Measurements from ENCODE around the gene LONRF2. TPM values are rescaled to one million over a fixed set of nuclear protein-coding genes. Genes with fewer than 3 reads are reported as not detected.

LONRF2 gene
- total RNA-seq, 1 donor from 2014 or later, result 0.23 TPM

- Mint-ChIP-seq H3K27me3 (peaks cover 11% of the 10 kb centered on the region), H3K9me3 (no peaks in the 10 kb centered on the region), H3K4me1 (peaks cover 18% of the 10 kb centered on the region), H3K36me3 (ENCODE audit: low read depth) (no peaks in the 10 kb centered on the region), H3K27ac (no peak overlapping the region), H3K4me3 (no peak overlapping the region)
- DNase-seq, result no peak
- intact Hi-C loops (cut with micrococcal nuclease), result no loop called here
These were observed 45.6 kb downstream of the LONRF2 start for GRCh38 chr2:100276716-100277115.

GRCh38 chr2:100275200-100275589 lies 47.1 kb downstream of the LONRF2 start:
- Mint-ChIP-seq H3K36me3 (ENCODE audit: low read depth) (no peaks in the 10 kb centered on the region), H3K4me3 (no peak overlapping the region)
- intact Hi-C loops (cut with micrococcal nuclease), result no loop called here

GRCh38 chr2:100274566-100275199 lies 47.6 kb downstream of the LONRF2 start:
- peaks cover 13% of the 10 kb centered on the region for H3K4me1 Mint-ChIP-seq
- H3K27ac Mint-ChIP-seq, result no peak overlapping the region
- no peak overlapping the region for H3K4me3 Mint-ChIP-seq
- no peak for DNase-seq
- intact Hi-C loops (cut with micrococcal nuclease), result no loop called here
- peaks cover 4% of the 10 kb centered on the region for H3K27me3 Mint-ChIP-seq
- no peaks in the 10 kb centered on the region for H3K36me3 Mint-ChIP-seq (ENCODE audit: low read depth)
- no peaks in the 10 kb centered on the region for H3K9me3 Mint-ChIP-seq

More at GRCh38 chr2:100275200-100275589, 47.1 kb downstream of the LONRF2 start:
- Mint-ChIP-seq H3K9me3 (no peaks in the 10 kb centered on the region), H3K27ac (no peak overlapping the region), H3K27me3 (peaks cover 6% of the 10 kb centered on the region), H3K4me1 (peaks cover 14% of the 10 kb centered on the region)
- DNase-seq, result no peak

GRCh38 chr2:100274076-100274475 lies 48.2 kb downstream of the LONRF2 start:
- H3K27ac Mint-ChIP-seq, result no peak overlapping the region
- peaks cover 4% of the 10 kb centered on the region for H3K27me3 Mint-ChIP-seq
- intact Hi-C loops (cut with micrococcal nuclease), result no loop called here
- no peak overlapping the region for H3K4me3 Mint-ChIP-seq
- no peaks in the 10 kb centered on the region for H3K9me3 Mint-ChIP-seq
- DNase-seq, result no peak
- peaks cover 12% of the 10 kb centered on the region for H3K4me1 Mint-ChIP-seq
- no peaks in the 10 kb centered on the region for H3K36me3 Mint-ChIP-seq (ENCODE audit: low read depth)

- no peaks in the 10 kb centered on the region for H3K9me3 Mint-ChIP-seq
- no peak for DNase-seq
- peaks cover 4% of the 10 kb centered on the region for H3K27me3 Mint-ChIP-seq
- intact Hi-C loops (cut with micrococcal nuclease), result no loop called here
- no peaks in the 10 kb centered on the region for H3K36me3 Mint-ChIP-seq (ENCODE audit: low read depth)
- no peak overlapping the region for H3K4me3 Mint-ChIP-seq
- H3K27ac Mint-ChIP-seq, result no peak overlapping the region
- H3K4me1 Mint-ChIP-seq, result peaks cover 9% of the 10 kb centered on the region
These were observed 48.9 kb downstream of the LONRF2 start for GRCh38 chr2:100273387-100273786.

GRCh38 chr2:100272841-100273329 lies 49.4 kb downstream of the LONRF2 start:
- peaks cover 9% of the 10 kb centered on the region for H3K4me1 Mint-ChIP-seq
- H3K27ac Mint-ChIP-seq, result no peak overlapping the region
- H3K36me3 Mint-ChIP-seq (ENCODE audit: low read depth), result no peaks in the 10 kb centered on the region
- no peak for DNase-seq
- no peak overlapping the region for H3K4me3 Mint-ChIP-seq
- no peaks in the 10 kb centered on the region for H3K9me3 Mint-ChIP-seq
- H3K27me3 Mint-ChIP-seq, result peaks cover 2% of the 10 kb centered on the region
- intact Hi-C loops (cut with micrococcal nuclease), result no loop called here

- Mint-ChIP-seq H3K9me3 (no peaks in the 10 kb centered on the region), H3K4me1 (peaks cover 9% of the 10 kb centered on the region), H3K4me3 (no peak overlapping the region), H3K27ac (no peak overlapping the region), H3K36me3 (ENCODE audit: low read depth) (no peaks in the 10 kb centered on the region), H3K27me3 (peaks cover 2% of the 10 kb centered on the region)
- no peak for DNase-seq
- intact Hi-C loops (cut with micrococcal nuclease), result no loop called here
These were observed 51.1 kb downstream of the LONRF2 start for GRCh38 chr2:100271210-100271609.

GRCh38 chr2:100270381-100271146 lies 51.7 kb downstream of the LONRF2 start:
- H3K4me1 Mint-ChIP-seq, result peaks cover 9% of the 10 kb centered on the region
- no peak overlapping the region for H3K27ac Mint-ChIP-seq
- H3K36me3 Mint-ChIP-seq (ENCODE audit: low read depth), result no peaks in the 10 kb centered on the region
- H3K9me3 Mint-ChIP-seq, result no peaks in the 10 kb centered on the region
- peaks cover 2% of the 10 kb centered on the region for H3K27me3 Mint-ChIP-seq
- intact Hi-C loops (cut with micrococcal nuclease), result no loop called here
- DNase-seq, result no peak
- H3K4me3 Mint-ChIP-seq, result no peak overlapping the region

GRCh38 chr2:100269889-100270288 lies 52.4 kb downstream of the LONRF2 start:
- Mint-ChIP-seq H3K4me1 (peaks cover 9% of the 10 kb centered on the region), H3K27ac (no peak overlapping the region), H3K9me3 (no peaks in the 10 kb centered on the region), H3K27me3 (peaks cover 2% of the 10 kb centered on the region), H3K4me3 (no peak overlapping the region), H3K36me3 (ENCODE audit: low read depth) (no peaks in the 10 kb centered on the region)
- intact Hi-C loops (cut with micrococcal nuclease), result no loop called here
- no peak for DNase-seq

GRCh38 chr2:100268986-100269385 lies 53.3 kb downstream of the LONRF2 start:
- Mint-ChIP-seq H3K27ac (no peak overlapping the region), H3K36me3 (ENCODE audit: low read depth) (no peaks in the 10 kb centered on the region), H3K9me3 (no peaks in the 10 kb centered on the region), H3K4me3 (no peak overlapping the region), H3K4me1 (peaks cover 3% of the 10 kb centered on the region), H3K27me3 (peaks cover 2% of the 10 kb centered on the region)
- DNase-seq, result no peak
- intact Hi-C loops (cut with micrococcal nuclease), result no loop called here

GRCh38 chr2:100267751-100268150 lies 54.5 kb downstream of the LONRF2 start:
- peaks cover 2% of the 10 kb centered on the region for H3K4me1 Mint-ChIP-seq
- H3K27ac Mint-ChIP-seq, result no peak overlapping the region
- H3K27me3 Mint-ChIP-seq, result peaks cover 2% of the 10 kb centered on the region
- H3K9me3 Mint-ChIP-seq, result no peaks in the 10 kb centered on the region
- H3K4me3 Mint-ChIP-seq, result no peak overlapping the region
- no peak for DNase-seq
- no peaks in the 10 kb centered on the region for H3K36me3 Mint-ChIP-seq (ENCODE audit: low read depth)
- intact Hi-C loops (cut with micrococcal nuclease), result no loop called here

GRCh38 chr2:100266126-100266525 lies 56.2 kb downstream of the LONRF2 start:
- DNase-seq, result no peak
- Mint-ChIP-seq H3K27ac (no peak overlapping the region), H3K36me3 (ENCODE audit: low read depth) (no peaks in the 10 kb centered on the region), H3K4me1 (peaks cover 2% of the 10 kb centered on the region), H3K9me3 (no peaks in the 10 kb centered on the region), H3K4me3 (no peak overlapping the region), H3K27me3 (peaks cover 2% of the 10 kb centered on the region)
- intact Hi-C loops (cut with micrococcal nuclease), result no loop called here

- peaks cover 2% of the 10 kb centered on the region for H3K4me1 Mint-ChIP-seq
- H3K36me3 Mint-ChIP-seq (ENCODE audit: low read depth), result no peaks in the 10 kb centered on the region
- H3K9me3 Mint-ChIP-seq, result no peaks in the 10 kb centered on the region
- intact Hi-C loops (cut with micrococcal nuclease), result no loop called here
- no peak for DNase-seq
- peaks cover 2% of the 10 kb centered on the region for H3K27me3 Mint-ChIP-seq
- H3K27ac Mint-ChIP-seq, result no peak overlapping the region
- no peak overlapping the region for H3K4me3 Mint-ChIP-seq
These were observed 57.1 kb downstream of the LONRF2 start for GRCh38 chr2:100265226-100265625.

GRCh38 chr2:100264651-100265050 lies 57.6 kb downstream of the LONRF2 start:
- H3K27me3 Mint-ChIP-seq, result peaks cover 2% of the 10 kb centered on the region
- H3K4me3 Mint-ChIP-seq, result no peak overlapping the region
- no peaks in the 10 kb centered on the region for H3K9me3 Mint-ChIP-seq
- H3K4me1 Mint-ChIP-seq, result peaks cover 2% of the 10 kb centered on the region
- DNase-seq, result no peak
- H3K27ac Mint-ChIP-seq, result no peak overlapping the region
- intact Hi-C loops (cut with micrococcal nuclease), result no loop called here
- H3K36me3 Mint-ChIP-seq (ENCODE audit: low read depth), result no peaks in the 10 kb centered on the region

Data from activated CD4-positive, alpha-beta T cell treated with anti-CD3 and anti-CD28 coated beads, Interleukin-2, amount 10 ng/mL, durations not matched to agents 24 days and 14 days (primary cell).